T-cell (primary cell): Measurements from ENCODE around the gene EFEMP1. TPM values are rescaled to one million over a fixed set of nuclear protein-coding genes. Genes with fewer than 3 reads are reported as not detected.

ENCODE experiments used
- ATAC-seq, 4 experiments: fragments of 200-7000 bp in 3 of 4; fragments of 150-1000 bp in 1 of 4; cut with Tn5 transposase; replicated peaks in 1 of 4; 1 replicate in 3 of 4; 2 replicates in 1 of 4; pipeline ENCODE4 v1.10.0; 2021; ENCODE audit warnings: moderate library complexity in 3 of 4, mild to moderate bottlenecking in 2 of 4, moderate number of reproducible peaks in 1 of 4
- CTCF ChIA-PET, 2 donors: fragments of 300-600 bp; sonication (Branson Sonifier 250); formaldehyde crosslinking; loops; one replicate each; lab custom pipeline; 2022; ENCODE audit warnings: antibody characterized with exemption in 2 of 2; lab: Charles Lee
- POLR2A ChIA-PET, 2 donors: fragments of 300-600 bp; sonication (Branson Sonifier 250); formaldehyde crosslinking; loops; one replicate each; lab custom pipeline; 2022; ENCODE audit warnings: antibody characterized with exemption in 2 of 2; lab: Charles Lee
- DNase-seq, 35 experiments: peaks; one replicate each; pipeline versions ENCODE4 v3.0.0 to v3.0.0-alpha.2; 2013 to 2023
- H3K27ac ChIP-seq: one replicate; pipeline ENCODE4 v1.5.1; 2013; ENCODE audit warnings: low read length
- H3K27me3 ChIP-seq, 2 experiments: replicated peaks in 1 of 2; 1 replicate in 1 of 2; 2 replicates in 1 of 2; pipeline versions ENCODE4 v1.6.1 to v1.7.0; 2013; ENCODE audit warnings: low read length in 1 of 2, mixed read lengths in 1 of 2; ENCODE audit not compliant: control insufficient read depth in 2 of 2, insufficient read depth in 2 of 2; ENCODE audit errors: extremely low read depth in 1 of 2
- H3K36me3 ChIP-seq, 2 donors: 1 replicate in 1 of 2; 2 replicates in 1 of 2; pipeline versions ENCODE4 v1.6.1 to v1.7.0; 2013; ENCODE audit warnings: low read length in 1 of 2; ENCODE audit not compliant: control insufficient read depth in 2 of 2, insufficient read depth in 1 of 2; ENCODE audit errors: extremely low read depth in 1 of 2
- H3K4me1 ChIP-seq, 2 experiments: 1 replicate in 1 of 2; 2 replicates in 1 of 2; pipeline versions ENCODE4 v1.6.1 to v1.7.0; 2013; ENCODE audit warnings: low read length in 2 of 2, mixed read lengths in 1 of 2; ENCODE audit not compliant: insufficient read depth in 2 of 2, control insufficient read depth in 1 of 2; ENCODE audit errors: extremely low read depth in 1 of 2
- H3K4me3 ChIP-seq, 2 donors: 1 replicate in 1 of 2; 2 replicates in 1 of 2; pipeline versions ENCODE4 v1.5.1 to v1.7.0; 2013; ENCODE audit warnings: mild to moderate bottlenecking in 2 of 2, low read length in 1 of 2, moderate library complexity in 1 of 2; ENCODE audit not compliant: control insufficient read depth in 1 of 2; ENCODE audit errors: extremely low read depth in 1 of 2
- H3K9me3 ChIP-seq: 2 replicates; pipeline ENCODE4 v1.7.0; 2013
- H3K27ac Mint-ChIP-seq, 2 donors: one replicate each; pipeline ENCODE4 v1.8.0; 2020 to 2021; ENCODE audit warnings: mild to moderate bottlenecking in 2 of 2, mixed read lengths in 2 of 2
- H3K27me3 Mint-ChIP-seq, 2 donors: one replicate each; pipeline ENCODE4 v1.8.0; 2021 to 2022; ENCODE audit warnings: mixed read lengths in 2 of 2
- H3K36me3 Mint-ChIP-seq: one replicate; pipeline ENCODE4 v1.8.0; 2021; ENCODE audit warnings: mixed read lengths
- H3K4me1 Mint-ChIP-seq, 3 donors: one replicate each; pipeline ENCODE4 v1.8.0; 2020 to 2022; ENCODE audit warnings: mixed read lengths in 3 of 3, mild to moderate bottlenecking in 1 of 3
- H3K4me3 Mint-ChIP-seq, 3 donors: one replicate each; pipeline ENCODE4 v1.8.0; 2020 to 2022; ENCODE audit warnings: mild to moderate bottlenecking in 3 of 3, mixed read lengths in 3 of 3, moderate library complexity in 3 of 3
- H3K9me3 Mint-ChIP-seq, 3 donors: one replicate each; pipeline ENCODE4 v1.8.0; 2020 to 2022; ENCODE audit warnings: mixed read lengths in 3 of 3
- WGBS: methylation state at CpG from one replicate; pipeline ENCODE4 v1.1.5; 2013; ENCODE audit warnings: missing lambda C conversion rate; ENCODE audit not compliant: insufficient coverage; 5-methylcytosine and 5-hydroxymethylcytosine counted together
- total RNA-seq, 35 experiments: library from RNA in 6 of 35; stranded (reverse) in 6 of 35; fragments of 120-200 nt in 1 of 35; gene quantifications; one replicate each; pipeline versions ENCODE4 v1.2.1 to v1.2.4 and lab custom pipeline; 2013 to 2026

Gene EFEMP1
- total RNA-seq, 5 donors from 2014 or later (not counting 1 experiment from before 2014, with no cell fraction given) = 0.30 to 0.95 (median 0.73) TPM; not detected in 2

GRCh38 chr2:55846426-55846825 lies 77.2 kb downstream of the EFEMP1 start:
- no peak for DNase-seq
- Histone ChIP-seq H3K36me3 (no peaks in the 10 kb centered on the region), H3K27ac (no peak overlapping the region), H3K4me1 (no peaks in the 10 kb centered on the region), H3K27me3 (peaks cover 0 to 4% of the 10 kb centered on the region in 2 experiments), H3K4me3 (no peak overlapping the region), H3K9me3 (no peaks in the 10 kb centered on the region)
- CTCF ChIA-PET = no interaction called here
- Mint-ChIP-seq H3K27ac (no peak overlapping the region), H3K9me3 (peaks cover 0 to 3% (median 0%) of the 10 kb centered on the region in 3 donors), H3K4me3 (no peak overlapping the region), H3K27me3 (no peaks in the 10 kb centered on the region), H3K4me1 (no peaks in the 10 kb centered on the region), H3K36me3 (no peaks in the 10 kb centered on the region)
- POLR2A ChIA-PET = no interaction called here
- no CpG with 5 or more reads among the region's 1 CpG for WGBS
- ATAC-seq = no peak

GRCh38 chr2:55844986-55845385 lies 78.6 kb downstream of the EFEMP1 start:
- ChIA-PET CTCF (no interaction called here), POLR2A (interaction anchor here in 1 of 2 donors (0.6 kb wide), 1 partner anchor 8 kb away, joined by 3 read pairs; no protein-coding TSS in a partner anchor)
- Mint-ChIP-seq H3K36me3 (no peaks in the 10 kb centered on the region), H3K4me1 (no peaks in the 10 kb centered on the region), H3K27ac (no peak overlapping the region), H3K4me3 (no peak overlapping the region), H3K27me3 (no peaks in the 10 kb centered on the region), H3K9me3 (peaks cover 0 to 3% (median 0%) of the 10 kb centered on the region in 3 donors)
- no CpG with 5 or more reads among the region's 2 CpGs for WGBS
- H3K27ac ChIP-seq = no peak overlapping the region
- no peak for DNase-seq
- H3K27me3 ChIP-seq = peaks cover 0 to 4% of the 10 kb centered on the region in 2 experiments
- ATAC-seq = no peak
- no peak overlapping the region for H3K4me3 ChIP-seq
- H3K9me3 ChIP-seq = no peaks in the 10 kb centered on the region
- no peaks in the 10 kb centered on the region for H3K4me1 ChIP-seq
- no peaks in the 10 kb centered on the region for H3K36me3 ChIP-seq

GRCh38 chr2:55843994-55844345 lies 79.6 kb downstream of the EFEMP1 start:
- no peak overlapping the region for H3K27ac Mint-ChIP-seq
- no peaks in the 10 kb centered on the region for H3K9me3 ChIP-seq
- no peaks in the 10 kb centered on the region for H3K36me3 ChIP-seq
- H3K27ac ChIP-seq = no peak overlapping the region
- WGBS = 67% methylated on average over 1 of the region's 1 CpG
- no peaks in the 10 kb centered on the region for H3K4me1 ChIP-seq
- no peak overlapping the region for H3K4me3 ChIP-seq
- H3K9me3 Mint-ChIP-seq = peaks cover 0 to 3% (median 0%) of the 10 kb centered on the region in 3 donors
- POLR2A ChIA-PET = no interaction called here
- H3K4me3 Mint-ChIP-seq = no peak overlapping the region
- CTCF ChIA-PET = no interaction called here
- H3K27me3 ChIP-seq = peaks cover 0 to 4% of the 10 kb centered on the region in 2 experiments
- DNase-seq (no peak), ATAC-seq (no peak)
- no peaks in the 10 kb centered on the region for H3K36me3 Mint-ChIP-seq
- H3K27me3 Mint-ChIP-seq = no peaks in the 10 kb centered on the region
- no peaks in the 10 kb centered on the region for H3K4me1 Mint-ChIP-seq

- Mint-ChIP-seq H3K27me3 (no peaks in the 10 kb centered on the region), H3K9me3 (peaks cover 0 to 3% (median 0%) of the 10 kb centered on the region in 3 donors), H3K36me3 (no peaks in the 10 kb centered on the region), H3K27ac (no peak overlapping the region), H3K4me1 (no peaks in the 10 kb centered on the region), H3K4me3 (no peak overlapping the region)
- Histone ChIP-seq H3K27ac (no peak overlapping the region), H3K9me3 (no peaks in the 10 kb centered on the region), H3K4me3 (no peak overlapping the region), H3K27me3 (peaks cover 0 to 4% of the 10 kb centered on the region in 2 experiments), H3K36me3 (no peaks in the 10 kb centered on the region), H3K4me1 (no peaks in the 10 kb centered on the region)
- ChIA-PET POLR2A (no interaction called here), CTCF (no interaction called here)
- DNase-seq (no peak), ATAC-seq (no peak)
- 91% methylated on average over 3 of the region's 6 CpGs for WGBS
Measured at GRCh38 chr2:55843096-55843993, 80.2 kb downstream of the EFEMP1 start.

- DNase-seq = no peak
- POLR2A ChIA-PET = no interaction called here
Measured at GRCh38 chr2:55842046-55842445, 81.5 kb downstream of the EFEMP1 start.

GRCh38 chr2:55840460-55840859 lies 83.1 kb downstream of the EFEMP1 start:
- no peaks in the 10 kb centered on the region for H3K4me1 ChIP-seq
- POLR2A ChIA-PET = no interaction called here
- ATAC-seq (no peak), DNase-seq (no peak)
- no peaks in the 10 kb centered on the region for H3K36me3 ChIP-seq
- H3K27ac Mint-ChIP-seq = no peak overlapping the region
- H3K4me1 Mint-ChIP-seq = no peaks in the 10 kb centered on the region
- no peaks in the 10 kb centered on the region for H3K36me3 Mint-ChIP-seq
- no peaks in the 10 kb centered on the region for H3K9me3 ChIP-seq
- CTCF ChIA-PET = interaction anchor here in 1 of 2 donors (0.6 kb wide), 1 partner anchor 11 kb away, joined by 8 read pairs; no protein-coding TSS in a partner anchor
- no peak overlapping the region for H3K27ac ChIP-seq
- H3K4me3 ChIP-seq = no peak overlapping the region
- no CpG with 5 or more reads among the region's 1 CpG for WGBS
- no peaks in the 10 kb centered on the region for H3K27me3 ChIP-seq
- H3K4me3 Mint-ChIP-seq = no peak overlapping the region
- peaks cover 0 to 2% of the 10 kb centered on the region in 2 donors for H3K27me3 Mint-ChIP-seq
- H3K9me3 Mint-ChIP-seq = peaks cover 0 to 7% (median 3%) of the 10 kb centered on the region in 3 donors

More at GRCh38 chr2:55842046-55842445, 81.5 kb downstream of the EFEMP1 start:
- ATAC-seq = no peak
- Histone ChIP-seq H3K4me3 (no peak overlapping the region), H3K4me1 (no peaks in the 10 kb centered on the region), H3K27me3 (peaks cover 0 to 4% of the 10 kb centered on the region in 2 experiments), H3K36me3 (no peaks in the 10 kb centered on the region), H3K27ac (no peak overlapping the region), H3K9me3 (no peaks in the 10 kb centered on the region)
- CTCF ChIA-PET = no interaction called here
- no peak overlapping the region for H3K27ac Mint-ChIP-seq
- no peaks in the 10 kb centered on the region for H3K27me3 Mint-ChIP-seq
- peaks cover 0 to 3% (median 0%) of the 10 kb centered on the region in 3 donors for H3K9me3 Mint-ChIP-seq
- 87% methylated on average over 1 of the region's 1 CpG for WGBS
- no peaks in the 10 kb centered on the region for H3K36me3 Mint-ChIP-seq
- H3K4me3 Mint-ChIP-seq = no peak overlapping the region
- no peaks in the 10 kb centered on the region for H3K4me1 Mint-ChIP-seq
